OCI-LY1 (cell line): ENCODE results near the gene CPVL.

Experiments used
- H2AFZ ChIP-seq: fragments of 200-600 bp; sonication (generic), shearing (Covaris generic); 2 replicates; pipeline ENCODE4 v1.6.0; 2014; ENCODE audit warnings: antibody characterized with exemption, mild to moderate bottlenecking, low read length
- H3F3A ChIP-seq: fragments of 200-600 bp; sonication (generic), shearing (Covaris generic); 2 replicates; pipeline ENCODE4 v1.6.0; 2014; ENCODE audit warnings: mild to moderate bottlenecking, antibody characterized with exemption, low read length, moderate library complexity; ENCODE audit not compliant: insufficient read depth
- H3K27ac ChIP-seq: fragments of 200-600 bp; sonication (generic); 2 replicates; pipeline ENCODE4 v1.5.1; 2014; ENCODE audit warnings: low read length, mixed run types, mild to moderate bottlenecking, low read depth; ENCODE audit not compliant: poor library complexity, severe bottlenecking
- H3K27me3 ChIP-seq: fragments of 200-600 bp; sonication (generic); 2 replicates; pipeline ENCODE4 v1.6.0; 2014; ENCODE audit warnings: antibody characterized with exemption, mild to moderate bottlenecking, low read length, moderate library complexity; ENCODE audit not compliant: insufficient read depth
- H3K36me3 ChIP-seq: fragments of 200-600 bp; sonication (generic); 2 replicates; pipeline ENCODE4 v1.6.1; 2014; ENCODE audit warnings: mild to moderate bottlenecking, antibody characterized with exemption, low read length, moderate library complexity, mixed read lengths; ENCODE audit not compliant: insufficient read depth
- H3K4me1 ChIP-seq: fragments of 200-600 bp; sonication (generic); 2 replicates; pipeline ENCODE4 v1.5.1; 2014; ENCODE audit warnings: mild to moderate bottlenecking, low read length, moderate library complexity; ENCODE audit not compliant: insufficient read depth, severe bottlenecking
- H3K4me2 ChIP-seq: fragments of 200-600 bp; sonication (generic), shearing (Covaris generic); 2 replicates; pipeline ENCODE4 v1.6.1; 2014; ENCODE audit warnings: low read length
- H3K4me3 ChIP-seq: fragments of 200-600 bp; sonication (generic); 2 replicates; pipeline ENCODE4 v1.5.1; 2014; ENCODE audit warnings: low read length, low read depth, mild to moderate bottlenecking, mixed read lengths; ENCODE audit not compliant: poor library complexity, severe bottlenecking
- H3K79me2 ChIP-seq: fragments of 200-600 bp; shearing (Covaris generic); 2 replicates; pipeline ENCODE4 v1.6.1; 2016; ENCODE audit warnings: mixed run types, low read length, mixed read lengths; ENCODE audit not compliant: insufficient read depth
- H3K9ac ChIP-seq: fragments of 200-600 bp; sonication (generic), shearing (Covaris generic); 2 replicates; pipeline ENCODE4 v1.6.1; 2014; ENCODE audit warnings: mild to moderate bottlenecking, low read length, mixed read lengths
- H3K9me2 ChIP-seq: fragments of 200-600 bp; sonication (generic), shearing (Covaris generic); 2 replicates; pipeline ENCODE4 v1.6.1; 2014; ENCODE audit warnings: low read depth, mild to moderate bottlenecking, low read length, mixed read lengths
- H3K9me3 ChIP-seq: fragments of 200-600 bp; shearing (Covaris generic); 2 replicates; pipeline ENCODE4 v1.6.1; 2014; ENCODE audit warnings: low read length, mixed read lengths
- H4K20me1 ChIP-seq: fragments of 200-600 bp; sonication (generic), shearing (Covaris generic); 2 replicates; pipeline ENCODE4 v1.6.0; 2016; ENCODE audit warnings: mild to moderate bottlenecking, low read length; ENCODE audit not compliant: insufficient read depth
- EZH2 ChIP-seq: fragments of 200-600 bp; sonication (generic), shearing (Covaris generic); IDR thresholded peaks from 2 replicates; pipeline ENCODE4 v1.8.0; 2017; ENCODE audit warnings: borderline replicate concordance, mixed run types, mild to moderate bottlenecking, antibody characterized with exemption, low read length, moderate library complexity, mixed read lengths
- TF ChIP-seq, protein P1 (sequence below): fragments of 200-600 bp; sonication (generic), shearing (Covaris generic); IDR thresholded peaks from 2 replicates; pipeline ENCODE4 v1.5.1; 2017; ENCODE audit warnings: mild to moderate bottlenecking, antibody characterized with exemption, low read length, moderate library complexity, mixed read lengths

CPVL gene

DNA sequence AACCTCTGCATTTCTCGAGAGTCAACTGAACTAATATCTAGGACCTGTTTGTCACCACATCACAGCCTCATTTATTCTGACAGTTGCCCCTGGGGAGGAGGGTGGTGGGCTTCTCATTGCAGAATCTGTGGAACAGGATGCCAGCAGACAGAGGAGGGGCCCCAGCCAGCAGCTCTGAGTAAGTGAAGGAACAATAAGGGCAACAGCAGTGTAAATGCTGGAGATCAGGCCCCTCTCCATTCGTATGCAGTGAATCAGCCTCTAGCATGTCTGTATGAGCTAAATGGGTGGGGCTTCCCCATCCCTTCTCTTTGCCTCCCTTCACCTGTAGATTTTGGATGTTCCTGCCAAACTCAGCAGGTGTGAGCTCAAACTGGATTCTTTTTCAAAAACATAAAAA lies 7.7 kb upstream of the CPVL start:
- H3K4me2 ChIP-seq: no peak overlapping the region
- TF ChIP-seq, protein P1, sequence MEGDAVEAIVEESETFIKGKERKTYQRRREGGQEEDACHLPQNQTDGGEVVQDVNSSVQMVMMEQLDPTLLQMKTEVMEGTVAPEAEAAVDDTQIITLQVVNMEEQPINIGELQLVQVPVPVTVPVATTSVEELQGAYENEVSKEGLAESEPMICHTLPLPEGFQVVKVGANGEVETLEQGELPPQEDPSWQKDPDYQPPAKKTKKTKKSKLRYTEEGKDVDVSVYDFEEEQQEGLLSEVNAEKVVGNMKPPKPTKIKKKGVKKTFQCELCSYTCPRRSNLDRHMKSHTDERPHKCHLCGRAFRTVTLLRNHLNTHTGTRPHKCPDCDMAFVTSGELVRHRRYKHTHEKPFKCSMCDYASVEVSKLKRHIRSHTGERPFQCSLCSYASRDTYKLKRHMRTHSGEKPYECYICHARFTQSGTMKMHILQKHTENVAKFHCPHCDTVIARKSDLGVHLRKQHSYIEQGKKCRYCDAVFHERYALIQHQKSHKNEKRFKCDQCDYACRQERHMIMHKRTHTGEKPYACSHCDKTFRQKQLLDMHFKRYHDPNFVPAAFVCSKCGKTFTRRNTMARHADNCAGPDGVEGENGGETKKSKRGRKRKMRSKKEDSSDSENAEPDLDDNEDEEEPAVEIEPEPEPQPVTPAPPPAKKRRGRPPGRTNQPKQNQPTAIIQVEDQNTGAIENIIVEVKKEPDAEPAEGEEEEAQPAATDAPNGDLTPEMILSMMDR: no peak
- no peak for TF ChIP-seq EZH2
- H3K27me3 ChIP-seq: peaks cover 3% of the 10 kb centered on the region
- H3K79me2 ChIP-seq: no peaks in the 10 kb centered on the region
- no peaks in the 10 kb centered on the region for H4K20me1 ChIP-seq
- H3K9me3 ChIP-seq: no peaks in the 10 kb centered on the region
- no peaks in the 10 kb centered on the region for H3K4me1 ChIP-seq
- H3K27ac ChIP-seq: no peak overlapping the region
- no peaks in the 10 kb centered on the region for H3F3A ChIP-seq
- no peak overlapping the region for H3K4me3 ChIP-seq
- H3K36me3 ChIP-seq: no peaks in the 10 kb centered on the region
- no peak overlapping the region for H3K9ac ChIP-seq
- H2AFZ ChIP-seq: no peak overlapping the region
- no peaks in the 10 kb centered on the region for H3K9me2 ChIP-seq

DNA sequence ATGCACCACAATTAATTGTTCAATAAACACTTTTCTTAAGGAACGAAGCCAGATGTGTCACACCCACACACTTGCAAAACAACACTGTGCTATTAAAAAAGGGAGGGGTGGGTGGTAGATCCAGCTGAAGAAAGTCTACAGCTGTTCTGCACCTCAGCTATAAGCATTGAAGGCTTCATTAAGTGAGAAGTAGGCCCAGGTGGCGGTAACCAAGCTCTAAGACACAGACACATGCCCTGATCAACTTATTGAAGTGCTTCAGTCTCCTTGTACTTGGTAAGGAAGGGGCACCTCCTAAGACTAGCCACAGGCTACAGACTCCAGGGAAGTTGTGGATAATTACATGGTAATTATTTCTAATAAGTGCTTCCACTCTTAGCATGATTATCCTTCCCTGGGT lies 4.5 kb upstream of the CPVL start:
- Histone ChIP-seq H3K9ac (no peak overlapping the region), H3F3A (no peaks in the 10 kb centered on the region)
- TF ChIP-seq EZH2: no peak
- TF ChIP-seq, protein P1: no peak

DNA sequence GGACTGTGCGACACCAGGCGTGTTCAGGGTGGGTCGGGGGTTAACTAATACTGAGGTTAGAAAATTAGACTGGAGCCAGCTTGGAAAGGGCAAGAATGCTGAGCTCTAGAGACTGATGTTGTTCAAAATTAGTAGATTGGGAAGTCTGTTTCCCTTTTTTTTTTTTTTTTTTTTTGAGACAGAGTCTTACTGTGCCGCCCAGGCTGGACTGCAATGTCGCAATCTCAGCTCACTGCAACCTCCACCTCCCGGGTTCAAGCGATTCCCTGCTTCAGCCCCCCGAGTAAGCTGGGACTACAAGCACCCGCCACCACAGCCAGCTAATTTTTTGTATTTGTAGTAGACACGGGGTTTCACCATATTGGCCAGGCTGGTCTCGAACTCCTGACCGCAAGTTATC lies 2.7 kb upstream of the CPVL start:
- Histone ChIP-seq H4K20me1 (no peaks in the 10 kb centered on the region), H3K4me2 (no peak overlapping the region), H2AFZ (no peak overlapping the region), H3K9me2 (no peaks in the 10 kb centered on the region), H3K27ac (no peak overlapping the region), H3K36me3 (no peaks in the 10 kb centered on the region), H3F3A (no peaks in the 10 kb centered on the region), H3K9ac (no peak overlapping the region), H3K4me1 (no peaks in the 10 kb centered on the region), H3K9me3 (no peaks in the 10 kb centered on the region), H3K4me3 (no peak overlapping the region), H3K27me3 (peaks cover 3% of the 10 kb centered on the region), H3K79me2 (no peaks in the 10 kb centered on the region)
- no peak for TF ChIP-seq EZH2
- TF ChIP-seq, protein P1: no peak

More for the DNA sequence above, 4.5 kb upstream of the CPVL start:
- no peaks in the 10 kb centered on the region for H3K4me1 ChIP-seq
- H3K9me3 ChIP-seq: no peaks in the 10 kb centered on the region
- H3K27me3 ChIP-seq: peaks cover 3% of the 10 kb centered on the region
- H3K4me2 ChIP-seq: no peak overlapping the region
- no peak overlapping the region for H2AFZ ChIP-seq
- H4K20me1 ChIP-seq: no peaks in the 10 kb centered on the region
- no peaks in the 10 kb centered on the region for H3K79me2 ChIP-seq
- no peaks in the 10 kb centered on the region for H3K36me3 ChIP-seq
- H3K9me2 ChIP-seq: no peaks in the 10 kb centered on the region
- H3K4me3 ChIP-seq: no peak overlapping the region
- no peak overlapping the region for H3K27ac ChIP-seq
